T-helper 2 cell treated with Interferon-gamma antibody and Interleukin-4, amounts not matched to agents 100 ng/mL and 5 ng/mL, for 36 hours (primary cell): ENCODE measurements around the gene CYB5B. TPM values are rescaled to one million over a fixed set of nuclear protein-coding genes. Genes with fewer than 3 reads are reported as not detected.

ENCODE experiments used
- intact Hi-C: fragments of 100-400 bp; cut with micrococcal nuclease; formaldehyde crosslinking; loops from one replicate; pipeline ENCODE4 v1.15.1; 2023
- total RNA-seq: library from RNA; stranded (reverse); gene quantifications from 2 replicates; pipeline ENCODE4 v1.2.3, GENCODE V29; 2022

The CYB5B gene
- total RNA-seq, 1 donor from 2014 or later: 177 TPM

GRCh38 chr16:69482410-69482991, 58.1 kb downstream of the CYB5B start:
- intact Hi-C loops: no loop called here

GRCh38 chr16:69483611-69484010, 59.2 kb downstream of the CYB5B start:
- intact Hi-C loops: no loop called here

GRCh38 chr16:69485361-69485760, 60.9 kb downstream of the CYB5B start:
- intact Hi-C loops: no loop called here

- intact Hi-C loops: no loop called here
These were observed 61.4 kb downstream of the CYB5B start for GRCh38 chr16:69485816-69486215.

- intact Hi-C loops: no loop called here
These were observed 61.9 kb downstream of the CYB5B start for GRCh38 chr16:69486272-69486671.

GRCh38 chr16:69486724-69487123, 62.3 kb downstream of the CYB5B start:
- intact Hi-C loops: no loop called here

- intact Hi-C loops: no loop called here
These were observed 66.4 kb downstream of the CYB5B start for GRCh38 chr16:69490707-69491324.

- intact Hi-C loops: no loop called here
These were observed 70.6 kb downstream of the CYB5B start for GRCh38 chr16:69494991-69495392.

GRCh38 chr16:69495821-69496220, 71.4 kb downstream of the CYB5B start:
- intact Hi-C loops: no loop called here

GRCh38 chr16:69496376-69496775, 72.0 kb downstream of the CYB5B start:
- intact Hi-C loops: no loop called here

- intact Hi-C loops: no loop called here
These were observed 72.5 kb downstream of the CYB5B start for GRCh38 chr16:69496896-69497295.

- intact Hi-C loops: no loop called here
These were observed 73.6 kb downstream of the CYB5B start for GRCh38 chr16:69497876-69498596.

- intact Hi-C loops: no loop called here
These were observed 74.5 kb downstream of the CYB5B start for GRCh38 chr16:69498926-69499325.

- intact Hi-C loops: no loop called here
These were observed 75.3 kb downstream of the CYB5B start for GRCh38 chr16:69499541-69500230.

GRCh38 chr16:69500496-69500895, 76.1 kb downstream of the CYB5B start:
- intact Hi-C loops: no loop called here

GRCh38 chr16:69501956-69502745, 77.7 kb downstream of the CYB5B start:
- intact Hi-C loops: no loop called here

- intact Hi-C loops: no loop called here
These were observed 78.8 kb downstream of the CYB5B start for GRCh38 chr16:69503244-69503643.

GRCh38 chr16:69508033-69508755, 83.8 kb downstream of the CYB5B start:
- intact Hi-C loops: no loop called here

GRCh38 chr16:69509125-69509524, 84.7 kb downstream of the CYB5B start:
- intact Hi-C loops: no loop called here

- intact Hi-C loops: no loop called here
These were observed 87.2 kb downstream of the CYB5B start for GRCh38 chr16:69511651-69512050.
